Lung (tissue), 12 donors: ENCODE results near the gene RBKS. TPM values are rescaled to one million over a fixed set of nuclear protein-coding genes. Genes with fewer than 3 reads are reported as not detected.
A peak's percentile ranks its signal among the peaks of the same experiment; 100 is the strongest.

Experiments
- ATAC-seq: fragments of 200-7000 bp; cut with Tn5 transposase; one replicate; pipeline ENCODE4 v1.9.1; 2020; ENCODE audit warnings: moderate number of reproducible peaks; ENCODE audit not compliant: insufficient read depth, low FRiP score
- DNase-seq, 3 donors: peaks; one replicate each; pipeline ENCODE4 v3.0.0-alpha.2; 2013 to 2017
- H3K27ac ChIP-seq, 2 donors: one replicate each; pipeline ENCODE4 v1.5.1; 2013; ENCODE audit warnings: mild to moderate bottlenecking in 2 of 2, moderate library complexity in 2 of 2, control low read depth in 1 of 2, inconsistent platforms in 1 of 2, low read depth in 1 of 2, low read length in 1 of 2
- H3K27me3 ChIP-seq, 3 donors: one replicate each; pipeline ENCODE4 v1.5.1; 2013; ENCODE audit warnings: low read length in 2 of 3; ENCODE audit not compliant: control insufficient read depth in 3 of 3, insufficient read depth in 3 of 3
- H3K36me3 ChIP-seq, 4 donors: one replicate each; pipeline ENCODE4 v1.5.1; 2013; ENCODE audit warnings: low read length in 4 of 4, mild to moderate bottlenecking in 1 of 4, moderate library complexity in 1 of 4; ENCODE audit not compliant: control insufficient read depth in 4 of 4, insufficient read depth in 4 of 4
- H3K4me1 ChIP-seq, 5 donors: one replicate each; pipeline ENCODE4 v1.5.1; 2013; ENCODE audit warnings: low read length in 5 of 5, mild to moderate bottlenecking in 2 of 5, moderate library complexity in 1 of 5; ENCODE audit not compliant: control insufficient read depth in 5 of 5, insufficient read depth in 5 of 5
- H3K4me3 ChIP-seq: one replicate; pipeline ENCODE4 v1.5.1; 2013; ENCODE audit warnings: mild to moderate bottlenecking, control low read depth, moderate library complexity
- H3K9ac ChIP-seq, 2 donors: one replicate each; pipeline ENCODE4 v1.5.1; 2013; ENCODE audit warnings: low read length in 2 of 2, control low read depth in 1 of 2; ENCODE audit not compliant: insufficient read depth in 1 of 2
- H3K9me3 ChIP-seq, 4 donors: one replicate each; pipeline ENCODE4 v1.5.1; 2013; ENCODE audit warnings: low read length in 3 of 4, mild to moderate bottlenecking in 1 of 4, moderate library complexity in 1 of 4; ENCODE audit not compliant: control insufficient read depth in 4 of 4, insufficient read depth in 3 of 4
- CTCF ChIP-seq: IDR thresholded peaks from 2 replicates; pipeline ENCODE4 v1.5.1; 2012; ENCODE audit warnings: mild to moderate bottlenecking; ENCODE audit errors: control extremely low read depth, extremely low read depth
- WGBS, 2 donors: extraction: QIAGEN DNeasy Blood & Tissue Kit; methylation state at CpG; one replicate each; pipeline ENCODE4 v1.1.7; 2013; 5-methylcytosine and 5-hydroxymethylcytosine counted together
- polyA plus RNA-seq, 2 donors: library from polyadenylated mRNA; stranded (reverse); fragments of 200-250 nt; gene quantifications; one replicate each; pipeline ENCODE4 v1.2.1, GENCODE V29; 2013
- total RNA-seq, 2 donors: library from RNA; depleted of rRNA in 1 of 2; stranded (reverse); fragments of >200 nt in 1 of 2; gene quantifications; one replicate each; pipeline ENCODE4 v1.2.1, GENCODE V29; 2014 to 2021
- donor health status: control.
- donor health status: control.
- donor health status: Bipolar disorder and iron deficiency.
- donor health status: healthy.
- donor health status: DM: yes; HTN: yes; CAD: no.

RBKS gene
- total and polyA plus RNA-seq, 4 donors = 3.9 to 5.1 (median 4.9) TPM

GRCh38 chr2:27828305-27828704 lies 61.9 kb downstream of the RBKS start:
- WGBS, 2 donors = 60 to 87% methylated on average over 1 of the region's 1 CpG
- H3K27ac ChIP-seq = no peak overlapping the region
- no peak for TF ChIP-seq CTCF
- peaks cover 0 to 3% (median 0%) of the 10 kb centered on the region in 4 donors for H3K36me3 ChIP-seq
- H3K4me1 ChIP-seq = peaks cover 0 to 2% (median 0%) of the 10 kb centered on the region in 5 donors
- no peaks in the 10 kb centered on the region for H3K27me3 ChIP-seq
- DNase-seq (no peak), ATAC-seq (no peak)
- no peak overlapping the region for H3K4me3 ChIP-seq
- H3K9me3 ChIP-seq = peaks cover 0 to 2% (median 0%) of the 10 kb centered on the region in 4 donors
- H3K9ac ChIP-seq = no peak overlapping the region

GRCh38 chr2:27824401-27824800 lies 65.8 kb downstream of the RBKS start:
- DNase-seq = no peak
- Histone ChIP-seq H3K9me3 (no peaks in the 10 kb centered on the region), H3K4me1 (peaks cover 0 to 3% (median 0%) of the 10 kb centered on the region in 5 donors), H3K9ac (no peak overlapping the region), H3K4me3 (no peak overlapping the region), H3K36me3 (no peaks in the 10 kb centered on the region), H3K27ac (no peak overlapping the region), H3K27me3 (no peaks in the 10 kb centered on the region)
- no peak for ATAC-seq
- WGBS, 2 donors = 100% methylated on average over 1 of the region's 1 CpG
- no peak for TF ChIP-seq CTCF

GRCh38 chr2:27823569-27823968 lies 66.6 kb downstream of the RBKS start:
- Histone ChIP-seq H3K36me3 (no peaks in the 10 kb centered on the region), H3K4me1 (peaks cover 0 to 3% (median 0%) of the 10 kb centered on the region in 5 donors), H3K4me3 (no peak overlapping the region), H3K27me3 (no peaks in the 10 kb centered on the region), H3K9ac (no peak overlapping the region), H3K9me3 (no peaks in the 10 kb centered on the region), H3K27ac (peak overlapping the region in 1 of 2 donors; percentile 40)
- 90 to 91% methylated on average over 5 of the region's 5 CpGs for WGBS, 2 donors
- ATAC-seq (no peak), DNase-seq (no peak)
- TF ChIP-seq CTCF = no peak

GRCh38 chr2:27823135-27823534 lies 67.1 kb downstream of the RBKS start:
- DNase-seq = no peak
- peak overlapping the region in 1 of 2 donors; percentile 40 for H3K27ac ChIP-seq
- WGBS, 2 donors = 84 to 87% methylated on average over 5 of the region's 5 CpGs
- no peak overlapping the region for H3K4me3 ChIP-seq
- no peaks in the 10 kb centered on the region for H3K9me3 ChIP-seq
- no peaks in the 10 kb centered on the region for H3K36me3 ChIP-seq
- H3K27me3 ChIP-seq = no peaks in the 10 kb centered on the region
- no peak for ATAC-seq
- TF ChIP-seq CTCF = no peak
- no peak overlapping the region for H3K9ac ChIP-seq
- H3K4me1 ChIP-seq = peaks cover 0 to 3% (median 0%) of the 10 kb centered on the region in 5 donors
